ENCODE results near the gene TSPAN2.

The TSPAN2 gene

DNA sequence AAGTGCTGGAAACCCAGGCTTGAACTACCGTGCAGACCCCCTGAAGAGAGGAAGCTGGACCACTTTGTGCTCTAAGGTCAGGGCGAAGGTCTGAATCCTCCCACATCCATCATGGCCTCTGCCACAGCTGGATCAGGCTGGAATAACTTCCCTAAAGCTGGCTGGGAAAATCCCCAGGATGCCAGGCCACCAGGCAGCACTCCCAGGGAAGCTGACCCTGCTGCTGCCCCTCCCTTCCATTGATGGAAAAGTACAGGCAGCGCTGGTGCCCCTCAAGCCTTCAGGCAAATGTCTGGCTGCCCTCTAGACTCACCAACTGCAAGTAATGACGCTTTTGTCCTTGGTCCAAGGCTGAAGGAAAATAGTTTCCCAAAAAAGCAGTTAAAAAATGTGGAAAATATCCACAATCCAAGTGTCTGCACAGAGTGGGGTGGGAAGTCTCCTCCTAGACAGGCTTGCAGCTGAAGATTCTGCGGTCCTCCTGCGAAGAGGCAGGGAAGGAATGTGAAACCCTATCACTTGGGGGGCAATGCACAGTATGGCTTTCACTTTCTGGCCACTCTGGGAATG, 39.9 kb upstream of the TSPAN2 start:
- Histone ChIP-seq H3K4me1 (ENCODE audit: control insufficient read depth, insufficient read depth, low read length) (no peaks in the 10 kb centered on the region), H3K9me3 (ENCODE audit: control insufficient read depth, insufficient read depth, low read depth, low read length) (no peaks in the 10 kb centered on the region; the same call in 1 of the 2 replicates), H3K27ac (ENCODE audit: low read depth, low read length) (no peak overlapping the region), H3K4me3 (ENCODE audit: low read depth, low read length) (no peak overlapping the region), H3K9ac (ENCODE audit: low read length) (no peak overlapping the region), H3K27me3 (ENCODE audit: control insufficient read depth, insufficient read depth, low read length) (no peaks in the 10 kb centered on the region), H3K36me3 (ENCODE audit: control insufficient read depth, insufficient read depth, low read length) (no peaks in the 10 kb centered on the region)

DNA sequence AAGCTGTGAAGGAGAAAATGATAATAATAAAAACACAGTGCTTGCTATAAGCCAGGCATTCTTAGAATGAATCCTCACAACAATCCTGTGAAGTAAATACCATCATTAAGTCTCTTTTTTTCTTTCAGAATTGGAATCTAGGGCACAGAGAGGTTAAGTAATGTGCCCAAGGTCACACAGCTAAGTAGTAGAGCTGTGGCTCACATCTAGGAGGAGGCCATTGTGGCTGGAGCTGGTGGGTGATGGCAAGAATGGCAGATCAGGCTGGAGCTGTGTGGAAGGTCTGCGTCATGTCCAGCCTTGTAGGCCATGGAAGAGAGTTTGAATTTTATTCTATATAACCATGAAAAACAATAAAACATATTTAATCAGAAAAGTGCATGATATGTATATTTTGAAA, 38.2 kb upstream of the TSPAN2 start:
- Histone ChIP-seq H3K9me3 (ENCODE audit: control insufficient read depth, insufficient read depth, low read depth, low read length) (no peaks in the 10 kb centered on the region; the same call in 1 of the 2 replicates), H3K27ac (ENCODE audit: low read depth, low read length) (no peak overlapping the region), H3K4me3 (ENCODE audit: low read depth, low read length) (no peak overlapping the region), H3K36me3 (ENCODE audit: control insufficient read depth, insufficient read depth, low read length) (no peaks in the 10 kb centered on the region), H3K27me3 (ENCODE audit: control insufficient read depth, insufficient read depth, low read length) (no peaks in the 10 kb centered on the region), H3K9ac (ENCODE audit: low read length) (no peak overlapping the region), H3K4me1 (ENCODE audit: control insufficient read depth, insufficient read depth, low read length) (no peaks in the 10 kb centered on the region)

DNA sequence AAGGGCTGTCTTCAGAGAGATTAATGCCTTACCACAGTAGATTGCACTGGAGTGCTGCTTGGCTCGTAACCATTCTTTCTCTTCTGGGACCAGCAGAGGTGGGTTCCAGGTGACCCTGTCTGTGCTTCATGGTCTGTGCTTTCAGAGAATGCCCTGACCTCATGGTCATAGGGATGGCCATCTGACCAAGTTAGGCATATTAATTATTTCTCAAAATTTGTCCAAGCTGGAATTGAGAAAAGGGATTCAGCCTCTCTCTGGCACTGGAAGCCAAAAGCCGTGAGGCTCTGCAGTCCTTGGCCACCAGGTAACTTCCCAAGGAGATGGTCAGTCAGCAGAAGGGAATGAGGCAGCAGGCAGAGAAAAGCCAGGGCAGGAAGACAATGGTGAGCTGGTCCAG, 37.2 kb upstream of the TSPAN2 start:
- Histone ChIP-seq H3K9ac (ENCODE audit: low read length) (no peak overlapping the region), H3K27me3 (ENCODE audit: control insufficient read depth, insufficient read depth, low read length) (no peaks in the 10 kb centered on the region), H3K4me1 (ENCODE audit: control insufficient read depth, insufficient read depth, low read length) (no peaks in the 10 kb centered on the region), H3K4me3 (ENCODE audit: low read depth, low read length) (no peak overlapping the region), H3K27ac (ENCODE audit: low read depth, low read length) (no peak overlapping the region), H3K36me3 (ENCODE audit: control insufficient read depth, insufficient read depth, low read length) (no peaks in the 10 kb centered on the region), H3K9me3 (ENCODE audit: control insufficient read depth, insufficient read depth, low read depth, low read length) (peaks cover 5% of the 10 kb centered on the region)

DNA sequence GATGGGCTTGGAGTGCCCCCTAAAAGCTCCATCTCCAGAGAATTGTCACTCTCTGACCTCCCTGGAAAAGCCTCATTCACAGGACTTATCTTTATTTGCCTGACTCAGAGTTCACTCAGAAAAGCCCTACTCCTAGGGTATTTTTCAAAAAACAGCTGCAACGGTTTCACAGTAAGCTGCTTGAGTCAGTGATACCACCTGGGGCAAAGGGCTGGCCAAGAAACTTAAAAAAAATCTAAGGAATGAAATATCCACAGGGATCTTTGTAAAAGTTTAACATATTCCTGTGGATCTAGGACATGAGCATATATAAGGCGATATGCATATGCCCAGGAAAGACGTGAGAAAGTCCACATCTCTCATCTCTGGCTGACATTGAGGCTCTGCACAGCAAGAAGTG, 33.8 kb upstream of the TSPAN2 start:
- Histone ChIP-seq H3K9ac (ENCODE audit: low read length) (no peak overlapping the region), H3K36me3 (ENCODE audit: control insufficient read depth, insufficient read depth, low read length) (no peaks in the 10 kb centered on the region), H3K27me3 (ENCODE audit: control insufficient read depth, insufficient read depth, low read length) (no peaks in the 10 kb centered on the region), H3K4me1 (ENCODE audit: control insufficient read depth, insufficient read depth, low read length) (no peaks in the 10 kb centered on the region), H3K9me3 (ENCODE audit: control insufficient read depth, insufficient read depth, low read depth, low read length) (peaks cover 31% of the 10 kb centered on the region), H3K4me3 (ENCODE audit: low read depth, low read length) (no peak overlapping the region), H3K27ac (ENCODE audit: low read depth, low read length) (no peak overlapping the region)

DNA sequence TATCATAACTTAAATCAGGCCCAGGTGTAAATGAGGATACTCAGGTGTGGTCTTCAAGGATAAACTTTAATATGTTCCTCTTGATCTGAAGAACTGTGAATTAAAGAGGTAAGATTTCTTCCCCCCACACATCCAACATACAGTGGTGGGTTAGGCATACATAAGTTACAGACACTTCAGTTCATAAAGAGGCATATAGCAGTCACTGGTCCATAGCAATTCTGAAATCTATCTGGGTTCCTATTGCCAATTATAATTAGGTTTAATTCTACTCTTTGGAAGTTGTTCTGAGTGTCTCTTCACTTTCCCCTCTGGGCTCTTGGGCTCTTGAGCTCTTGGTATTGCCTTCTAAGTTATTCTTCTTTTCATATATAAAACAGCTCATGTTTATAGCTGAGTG, 32.5 kb upstream of the TSPAN2 start:
- Histone ChIP-seq H3K9me3 (ENCODE audit: control insufficient read depth, insufficient read depth, low read depth, low read length) (peaks cover 31% of the 10 kb centered on the region), H3K27me3 (ENCODE audit: control insufficient read depth, insufficient read depth, low read length) (no peaks in the 10 kb centered on the region), H3K4me3 (ENCODE audit: low read depth, low read length) (no peak overlapping the region), H3K27ac (ENCODE audit: low read depth, low read length) (no peak overlapping the region), H3K4me1 (ENCODE audit: control insufficient read depth, insufficient read depth, low read length) (no peaks in the 10 kb centered on the region), H3K36me3 (ENCODE audit: control insufficient read depth, insufficient read depth, low read length) (no peaks in the 10 kb centered on the region), H3K9ac (ENCODE audit: low read length) (no peak overlapping the region)

DNA sequence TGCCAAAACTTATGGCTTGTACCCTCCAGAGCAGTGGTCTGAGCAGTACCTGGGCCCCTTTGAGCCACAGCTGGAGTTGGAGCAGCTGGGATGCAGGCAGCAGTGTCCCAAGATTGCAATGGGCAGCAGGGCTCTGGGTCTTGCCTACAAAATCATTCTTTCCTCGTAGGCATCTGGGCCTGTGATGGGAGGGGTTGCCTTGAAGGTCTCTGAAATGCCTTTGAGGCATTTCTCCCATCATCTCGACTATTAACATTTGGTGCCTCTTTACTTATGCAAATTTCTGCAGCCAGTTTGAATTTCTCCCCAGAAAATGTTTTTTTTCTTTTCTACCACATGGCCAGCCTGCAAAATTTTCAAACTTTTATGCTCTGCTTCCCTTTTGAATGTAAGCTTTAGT, 31.0 kb upstream of the TSPAN2 start:
- no peak overlapping the region for H3K4me3 ChIP-seq (ENCODE audit: low read depth, low read length)
- no peaks in the 10 kb centered on the region for H3K4me1 ChIP-seq (ENCODE audit: control insufficient read depth, insufficient read depth, low read length)
- H3K36me3 ChIP-seq (ENCODE audit: control insufficient read depth, insufficient read depth, low read length), result no peaks in the 10 kb centered on the region
- no peaks in the 10 kb centered on the region for H3K27me3 ChIP-seq (ENCODE audit: control insufficient read depth, insufficient read depth, low read length)
- peaks cover 31% of the 10 kb centered on the region for H3K9me3 ChIP-seq (ENCODE audit: control insufficient read depth, insufficient read depth, low read depth, low read length)
- no peak overlapping the region for H3K27ac ChIP-seq (ENCODE audit: low read depth, low read length)
- no peak overlapping the region for H3K9ac ChIP-seq (ENCODE audit: low read length)

DNA sequence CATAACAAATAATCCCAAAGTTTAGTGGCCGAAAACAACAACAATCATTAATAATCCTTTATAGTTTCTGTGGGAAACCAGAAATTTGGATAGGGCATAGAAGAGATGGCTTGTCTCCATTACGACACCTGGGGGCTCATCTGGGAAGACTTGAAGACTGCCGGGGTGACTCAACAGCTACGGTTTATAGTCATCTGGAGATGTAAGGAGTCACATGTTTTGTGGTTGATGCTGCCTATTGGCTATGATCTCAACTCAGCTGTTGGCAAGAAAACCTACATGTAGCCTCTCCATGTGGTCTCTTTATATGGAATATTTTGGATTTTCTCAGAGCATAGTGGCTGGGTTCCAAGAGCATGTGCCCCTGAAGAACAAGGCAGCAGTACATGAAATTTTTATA, 29.3 kb upstream of the TSPAN2 start:
- H3K4me3 ChIP-seq (ENCODE audit: low read depth, low read length), result no peak overlapping the region
- H3K9ac ChIP-seq (ENCODE audit: low read length), result no peak overlapping the region
- no peaks in the 10 kb centered on the region for H3K4me1 ChIP-seq (ENCODE audit: control insufficient read depth, insufficient read depth, low read length)
- H3K36me3 ChIP-seq (ENCODE audit: control insufficient read depth, insufficient read depth, low read length), result no peaks in the 10 kb centered on the region
- H3K27me3 ChIP-seq (ENCODE audit: control insufficient read depth, insufficient read depth, low read length), result peaks cover 3% of the 10 kb centered on the region; the same call in 1 of the 2 replicates
- no peak overlapping the region for H3K27ac ChIP-seq (ENCODE audit: low read depth, low read length)
- H3K9me3 ChIP-seq (ENCODE audit: control insufficient read depth, insufficient read depth, low read depth, low read length), result peaks cover 31% of the 10 kb centered on the region

DNA sequence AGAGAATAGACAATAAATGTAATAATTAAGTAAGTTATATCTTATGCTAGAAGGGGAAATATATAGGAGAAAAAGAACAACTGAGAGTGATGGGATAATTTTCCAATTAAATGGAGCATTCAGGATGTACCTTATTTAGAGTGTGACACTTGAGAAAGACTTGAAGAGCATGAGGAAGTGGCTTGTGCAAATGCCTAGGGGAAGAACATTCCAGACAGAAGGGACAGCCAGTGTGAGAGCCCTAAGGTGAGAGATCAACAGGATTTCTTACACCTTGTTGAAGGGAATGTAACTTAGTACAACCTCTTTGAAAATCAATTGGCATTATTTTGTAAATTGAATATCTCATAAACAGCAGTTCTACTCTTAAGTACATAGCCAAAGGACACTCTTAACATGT, 28.8 kb upstream of the TSPAN2 start:
- peaks cover 8% of the 10 kb centered on the region; the same call in 1 of the 2 replicates for H3K27me3 ChIP-seq (ENCODE audit: control insufficient read depth, insufficient read depth, low read length)
- no peak overlapping the region for H3K4me3 ChIP-seq (ENCODE audit: low read depth, low read length)
- H3K4me1 ChIP-seq (ENCODE audit: control insufficient read depth, insufficient read depth, low read length), result no peaks in the 10 kb centered on the region
- H3K27ac ChIP-seq (ENCODE audit: low read depth, low read length), result no peak overlapping the region
- no peak overlapping the region for H3K9ac ChIP-seq (ENCODE audit: low read length)
- no peaks in the 10 kb centered on the region for H3K36me3 ChIP-seq (ENCODE audit: control insufficient read depth, insufficient read depth, low read length)
- H3K9me3 ChIP-seq (ENCODE audit: control insufficient read depth, insufficient read depth, low read depth, low read length), result peaks cover 31% of the 10 kb centered on the region

DNA sequence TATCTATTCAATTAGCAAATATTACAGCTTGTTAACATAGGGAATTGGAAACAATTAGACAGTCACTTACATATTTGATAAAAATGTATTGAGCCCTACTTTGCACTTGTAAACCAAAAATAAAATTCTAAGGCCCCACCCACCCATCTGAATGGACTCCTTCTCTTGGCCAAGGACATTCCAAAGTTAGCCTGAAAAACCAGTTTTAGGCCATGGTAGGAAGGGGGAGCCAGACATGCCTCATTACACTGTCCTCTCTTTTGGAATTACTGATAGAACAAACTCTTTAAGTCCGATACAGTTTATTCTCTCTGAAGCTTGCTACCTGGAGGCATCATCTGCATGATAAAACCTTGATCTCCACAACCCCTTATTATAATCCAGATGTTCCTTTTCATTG, 28.0 kb upstream of the TSPAN2 start:
- peaks cover 31% of the 10 kb centered on the region for H3K9me3 ChIP-seq (ENCODE audit: control insufficient read depth, insufficient read depth, low read depth, low read length)
- H3K4me1 ChIP-seq (ENCODE audit: control insufficient read depth, insufficient read depth, low read length), result peaks cover 4% of the 10 kb centered on the region; the same call in 1 of the 2 replicates

DNA sequence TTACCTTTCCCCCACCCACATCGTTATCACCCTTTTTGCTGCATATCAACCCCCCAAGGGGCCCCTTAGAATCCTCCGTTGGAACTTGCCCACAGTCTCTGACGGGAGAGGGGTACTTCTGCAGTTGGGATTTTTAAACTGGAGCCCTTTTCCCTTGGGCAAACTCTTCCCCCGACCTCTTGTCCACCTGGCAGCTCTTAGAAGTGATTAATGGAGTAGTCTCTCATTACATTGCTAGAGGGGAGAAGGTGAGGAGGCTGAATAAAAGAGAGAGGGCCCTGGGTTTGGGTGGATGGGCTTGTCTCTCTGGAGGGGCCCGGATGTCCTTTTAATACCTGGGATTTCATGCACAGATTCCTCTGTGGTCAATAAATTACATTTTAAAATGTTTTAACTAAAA, 27.2 kb upstream of the TSPAN2 start:
- H3K4me1 ChIP-seq (ENCODE audit: control insufficient read depth, insufficient read depth, low read length), result peaks cover 6% of the 10 kb centered on the region; the same call in 1 of the 2 replicates
- peaks cover 27% of the 10 kb centered on the region for H3K9me3 ChIP-seq (ENCODE audit: control insufficient read depth, insufficient read depth, low read depth, low read length)
- H3K36me3 ChIP-seq (ENCODE audit: control insufficient read depth, insufficient read depth, low read length), result no peaks in the 10 kb centered on the region
- no peak overlapping the region for H3K27ac ChIP-seq (ENCODE audit: low read depth, low read length)
- H3K9ac ChIP-seq (ENCODE audit: low read length), result no peak overlapping the region
- H3K27me3 ChIP-seq (ENCODE audit: control insufficient read depth, insufficient read depth, low read length), result peaks cover 10% of the 10 kb centered on the region; the same call in 1 of the 2 replicates
- no peak overlapping the region for H3K4me3 ChIP-seq (ENCODE audit: low read depth, low read length)

More for the DNA sequence above, 28.0 kb upstream of the TSPAN2 start:
- no peak overlapping the region for H3K9ac ChIP-seq (ENCODE audit: low read length)
- no peaks in the 10 kb centered on the region for H3K36me3 ChIP-seq (ENCODE audit: control insufficient read depth, insufficient read depth, low read length)
- peaks cover 10% of the 10 kb centered on the region; the same call in 1 of the 2 replicates for H3K27me3 ChIP-seq (ENCODE audit: control insufficient read depth, insufficient read depth, low read length)
- no peak overlapping the region for H3K4me3 ChIP-seq (ENCODE audit: low read depth, low read length)
- no peak overlapping the region for H3K27ac ChIP-seq (ENCODE audit: low read depth, low read length)

DNA sequence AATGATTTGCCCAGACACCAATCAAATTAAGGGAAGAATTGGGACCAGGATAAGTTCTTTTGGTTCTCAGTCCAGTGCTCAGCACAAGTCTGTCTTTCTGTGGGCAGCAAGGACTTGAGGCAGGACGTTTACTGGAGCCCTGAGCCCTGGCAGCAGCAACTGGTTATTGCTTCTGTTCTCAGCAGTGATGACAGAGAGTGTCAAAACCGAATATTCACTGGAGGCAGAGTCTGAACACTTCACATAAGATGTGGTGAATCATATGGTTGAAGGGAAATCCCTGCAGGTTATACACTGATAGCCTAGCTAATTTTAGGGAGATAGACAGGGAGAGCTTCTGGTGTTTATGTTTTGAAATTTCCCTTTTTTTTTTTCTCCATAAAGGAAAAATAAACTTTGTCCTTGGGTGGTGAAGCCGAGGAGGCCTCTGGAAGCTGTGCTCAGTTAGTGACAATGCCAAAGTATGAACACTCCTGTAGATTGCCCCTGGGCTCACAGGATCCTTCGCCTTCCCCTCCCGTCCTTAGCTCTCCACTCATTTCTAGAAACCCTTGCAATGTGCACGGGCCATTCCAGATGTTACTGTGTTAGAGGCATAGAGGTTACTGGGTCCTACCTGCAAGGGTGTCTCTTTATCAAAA, 26.3 kb upstream of the TSPAN2 start:
- Histone ChIP-seq H3K4me1 (ENCODE audit: control insufficient read depth, insufficient read depth, low read length) (peaks cover 6% of the 10 kb centered on the region; the same call in 1 of the 2 replicates), H3K9me3 (ENCODE audit: control insufficient read depth, insufficient read depth, low read depth, low read length) (peaks cover 19% of the 10 kb centered on the region)

More for the DNA sequence above, 26.3 kb upstream of the TSPAN2 start:
- peaks cover 10% of the 10 kb centered on the region; the same call in 1 of the 2 replicates for H3K27me3 ChIP-seq (ENCODE audit: control insufficient read depth, insufficient read depth, low read length)
- H3K27ac ChIP-seq (ENCODE audit: low read depth, low read length), result no peak overlapping the region
- H3K4me3 ChIP-seq (ENCODE audit: low read depth, low read length), result no peak overlapping the region
- H3K36me3 ChIP-seq (ENCODE audit: control insufficient read depth, insufficient read depth, low read length), result no peaks in the 10 kb centered on the region
- no peak overlapping the region for H3K9ac ChIP-seq (ENCODE audit: low read length)

Data from HUES6 (cell line).